HepG2 (cell line): ENCODE results near the gene PSMB11. TPM values are rescaled to one million over a fixed set of nuclear protein-coding genes. Genes with fewer than 3 reads are reported as not detected.

Experiments
- ARHGAP35 ChIP-seq: sonication (generic); formaldehyde crosslinking; IDR thresholded peaks from 2 replicates; pipeline ENCODE4 v1.9.0; 2022; ENCODE audit warnings: mild to moderate bottlenecking, inconsistent platforms, moderate library complexity, missing genetic modification reagents, borderline replicate concordance
- FOXC1 ChIP-seq: sonication (generic); formaldehyde crosslinking; IDR thresholded peaks from 2 replicates; pipeline ENCODE4 v1.8.0; 2022; ENCODE audit warnings: mild to moderate bottlenecking, missing genetic modification reagents, borderline replicate concordance
- MAZ ChIP-seq, 2 experiments: sonication (generic) in 1 of 2; formaldehyde crosslinking in 1 of 2; IDR thresholded peaks; 2 replicates each; pipeline versions ENCODE4 v1.5.0 to v1.6.1; 2012 to 2020; ENCODE audit warnings: low read depth in 2 of 2, mild to moderate bottlenecking in 2 of 2, borderline replicate concordance in 1 of 2, improper control_type of control experiment in 1 of 2, low read length in 1 of 2, missing genetic modification reagents in 1 of 2, moderate library complexity in 1 of 2
- MYC ChIP-seq: sonication (generic); formaldehyde crosslinking; IDR thresholded peaks from 2 replicates; pipeline ENCODE4 v1.9.0; 2021; ENCODE audit warnings: missing genetic modification reagents, borderline replicate concordance
- PITX1 ChIP-seq: sonication (generic); formaldehyde crosslinking; IDR thresholded peaks from 2 replicates; pipeline ENCODE4 v1.5.1; 2020; ENCODE audit warnings: mild to moderate bottlenecking, missing genetic modification reagents
- RAD21 ChIP-seq: fragments of 450-650 bp; formaldehyde crosslinking; IDR thresholded peaks from 2 replicates; pipeline ENCODE4 v1.5.0; 2020; ENCODE audit warnings: mild to moderate bottlenecking
- SNRNP70 ChIP-seq: fragments of 200-400 bp; formaldehyde crosslinking; IDR thresholded peaks from 2 replicates; pipeline ENCODE4 v1.6.1; 2017; ENCODE audit warnings: mild to moderate bottlenecking, low read depth, low read length, moderate library complexity
- ZC3H13 ChIP-seq: sonication (generic); formaldehyde crosslinking; IDR thresholded peaks from 2 replicates; pipeline ENCODE4 v1.8.1; 2023; ENCODE audit warnings: mild to moderate bottlenecking, missing genetic modification reagents, moderate library complexity
- polyA plus RNA-seq, 8 experiments: library from polyadenylated mRNA; depleted of rRNA in 3 of 8; stranded (reverse) in 7 of 8; unstranded in 1 of 8; fragments of >200 nt; fragmentation: Illumina TruSeq in 4 of 8; extraction: Trizol in 4 of 8; gene quantifications; 2 replicates each; pipeline versions ENCODE4 v1.2.1 to v1.2.3, GENCODE V29; 2011 to 2016; ENCODE audit warnings: low read depth in 4 of 8, missing spikeins in 1 of 8, mixed read lengths in 1 of 8; ENCODE audit not compliant: insufficient read depth in 1 of 8
- total RNA-seq, 5 experiments: library from RNA; depleted of rRNA; stranded (reverse); fragments of >200 nt; fragmentation: Illumina TruSeq; extraction: Trizol; gene quantifications; 2 replicates each; pipeline ENCODE4 v1.2.3, GENCODE V29; 2016; ENCODE audit warnings: low read depth in 1 of 5
- TF ChIP-seq, protein P1 (sequence below): sonication (generic); formaldehyde crosslinking; IDR thresholded peaks from 2 replicates; pipeline ENCODE4 v1.4.0; 2020; ENCODE audit warnings: missing genetic modification reagents
- TF ChIP-seq, protein P2 (sequence below): sonication (generic); formaldehyde crosslinking; IDR thresholded peaks from 2 replicates; pipeline ENCODE4 v1.5.0; 2020; ENCODE audit warnings: mild to moderate bottlenecking, missing genetic modification reagents, borderline replicate concordance
- TF ChIP-seq, protein P3 (sequence below): sonication (generic); formaldehyde crosslinking; IDR thresholded peaks from 2 replicates; pipeline ENCODE4 v1.5.0; 2020; ENCODE audit warnings: mild to moderate bottlenecking, missing genetic modification reagents, moderate library complexity
- TF ChIP-seq, protein P4 (sequence below): sonication (generic); formaldehyde crosslinking; IDR thresholded peaks from 2 replicates; pipeline ENCODE4 v1.9.0; 2022; ENCODE audit warnings: missing genetic modification reagents, mild to moderate bottlenecking, borderline replicate concordance
- TF ChIP-seq, protein P5 (sequence below): sonication (generic); formaldehyde crosslinking; IDR thresholded peaks from 2 replicates; pipeline ENCODE4 v1.4.0; 2020; ENCODE audit warnings: missing genetic modification reagents, mild to moderate bottlenecking, borderline replicate concordance

PSMB11 gene
- total and polyA plus RNA-seq, 2 of the 13 experiments (the other 11 are each of a cell fraction or from before 2014, with no cell fraction given) = not detected

DNA sequence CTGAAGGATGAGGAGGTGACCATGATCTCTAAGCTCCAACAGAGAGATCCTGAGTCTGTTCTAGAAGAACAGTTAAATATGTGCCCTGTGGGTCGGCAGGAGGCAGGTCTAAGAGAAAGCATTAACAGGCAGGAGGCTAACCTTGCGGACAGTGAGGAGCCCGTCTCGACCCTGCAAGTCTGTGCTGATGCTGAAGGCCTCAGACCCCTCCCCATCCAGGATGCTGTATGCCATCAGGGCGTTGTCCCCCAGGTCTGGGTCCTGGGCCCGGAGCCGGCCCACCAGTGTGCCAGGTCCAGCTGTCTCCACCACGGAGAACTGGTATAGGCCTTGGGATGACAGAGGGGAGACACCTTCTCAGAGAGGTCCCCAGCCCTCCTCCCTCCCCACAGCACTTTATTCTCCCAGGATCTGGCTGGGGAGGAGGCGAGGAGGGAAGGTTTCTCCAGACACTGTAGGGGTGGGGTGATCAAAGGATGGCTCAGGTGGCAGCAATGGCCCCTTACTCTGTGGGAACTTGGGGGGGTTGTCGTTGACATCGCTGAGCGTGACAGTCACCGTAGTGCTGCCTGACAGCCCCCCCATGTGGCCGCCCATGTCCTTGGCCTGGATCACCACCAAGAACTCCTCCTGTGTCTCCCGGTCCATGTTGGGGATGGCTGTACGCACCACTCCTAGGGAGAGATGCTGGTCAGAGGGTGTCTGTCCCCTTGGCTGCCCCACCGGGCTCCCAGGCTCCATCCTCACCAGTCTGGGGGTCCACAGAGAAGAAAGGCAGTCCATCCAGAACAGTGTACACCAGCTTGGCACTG lies 12.2 kb downstream of the PSMB11 start (continued):
- TF ChIP-seq, protein P1, sequence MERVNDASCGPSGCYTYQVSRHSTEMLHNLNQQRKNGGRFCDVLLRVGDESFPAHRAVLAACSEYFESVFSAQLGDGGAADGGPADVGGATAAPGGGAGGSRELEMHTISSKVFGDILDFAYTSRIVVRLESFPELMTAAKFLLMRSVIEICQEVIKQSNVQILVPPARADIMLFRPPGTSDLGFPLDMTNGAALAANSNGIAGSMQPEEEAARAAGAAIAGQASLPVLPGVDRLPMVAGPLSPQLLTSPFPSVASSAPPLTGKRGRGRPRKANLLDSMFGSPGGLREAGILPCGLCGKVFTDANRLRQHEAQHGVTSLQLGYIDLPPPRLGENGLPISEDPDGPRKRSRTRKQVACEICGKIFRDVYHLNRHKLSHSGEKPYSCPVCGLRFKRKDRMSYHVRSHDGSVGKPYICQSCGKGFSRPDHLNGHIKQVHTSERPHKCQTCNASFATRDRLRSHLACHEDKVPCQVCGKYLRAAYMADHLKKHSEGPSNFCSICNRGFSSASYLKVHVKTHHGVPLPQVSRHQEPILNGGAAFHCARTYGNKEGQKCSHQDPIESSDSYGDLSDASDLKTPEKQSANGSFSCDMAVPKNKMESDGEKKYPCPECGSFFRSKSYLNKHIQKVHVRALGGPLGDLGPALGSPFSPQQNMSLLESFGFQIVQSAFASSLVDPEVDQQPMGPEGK (CRISPR knock-in tag) = peak; percentile 58
- peak; percentile 55; the same call in 1 of the 2 replicates for TF ChIP-seq FOXC1 (CRISPR knock-in tag)
- TF ChIP-seq, protein P2, sequence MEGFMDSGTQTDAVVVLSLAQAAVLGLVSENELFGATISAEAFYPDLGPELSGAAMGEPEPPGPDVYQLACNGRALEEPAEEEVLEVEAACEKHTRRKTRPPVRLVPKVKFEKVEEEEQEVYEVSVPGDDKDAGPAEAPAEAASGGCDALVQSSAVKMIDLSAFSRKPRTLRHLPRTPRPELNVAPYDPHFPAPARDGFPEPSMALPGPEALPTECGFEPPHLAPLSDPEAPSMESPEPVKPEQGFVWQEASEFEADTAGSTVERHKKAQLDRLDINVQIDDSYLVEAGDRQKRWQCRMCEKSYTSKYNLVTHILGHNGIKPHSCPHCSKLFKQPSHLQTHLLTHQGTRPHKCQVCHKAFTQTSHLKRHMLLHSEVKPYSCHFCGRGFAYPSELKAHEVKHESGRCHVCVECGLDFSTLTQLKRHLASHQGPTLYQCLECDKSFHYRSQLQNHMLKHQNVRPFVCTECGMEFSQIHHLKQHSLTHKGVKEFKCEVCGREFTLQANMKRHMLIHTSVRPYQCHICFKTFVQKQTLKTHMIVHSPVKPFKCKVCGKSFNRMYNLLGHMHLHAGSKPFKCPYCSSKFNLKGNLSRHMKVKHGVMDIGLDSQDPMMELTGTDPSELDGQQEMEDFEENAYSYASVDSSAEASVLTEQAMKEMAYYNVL (CRISPR knock-in tag) = 0 out of 2 replicates have a peak, but pooled peaks have one; percentile 38
- 0 out of 2 replicates have a peak, but pooled peaks have one; percentile 50 for TF ChIP-seq PITX1 (CRISPR knock-in tag)
- TF ChIP-seq SNRNP70 = no peak
- 0 out of 2 replicates have a peak, but pooled peaks have one; percentile 40 for TF ChIP-seq ARHGAP35 (CRISPR knock-in tag)
- no peak for TF ChIP-seq ZC3H13 (CRISPR knock-in tag)
- TF ChIP-seq MYC (CRISPR knock-in tag) = peak; percentile 23; the same call in 1 of the 2 replicates
- TF ChIP-seq, protein P3, sequence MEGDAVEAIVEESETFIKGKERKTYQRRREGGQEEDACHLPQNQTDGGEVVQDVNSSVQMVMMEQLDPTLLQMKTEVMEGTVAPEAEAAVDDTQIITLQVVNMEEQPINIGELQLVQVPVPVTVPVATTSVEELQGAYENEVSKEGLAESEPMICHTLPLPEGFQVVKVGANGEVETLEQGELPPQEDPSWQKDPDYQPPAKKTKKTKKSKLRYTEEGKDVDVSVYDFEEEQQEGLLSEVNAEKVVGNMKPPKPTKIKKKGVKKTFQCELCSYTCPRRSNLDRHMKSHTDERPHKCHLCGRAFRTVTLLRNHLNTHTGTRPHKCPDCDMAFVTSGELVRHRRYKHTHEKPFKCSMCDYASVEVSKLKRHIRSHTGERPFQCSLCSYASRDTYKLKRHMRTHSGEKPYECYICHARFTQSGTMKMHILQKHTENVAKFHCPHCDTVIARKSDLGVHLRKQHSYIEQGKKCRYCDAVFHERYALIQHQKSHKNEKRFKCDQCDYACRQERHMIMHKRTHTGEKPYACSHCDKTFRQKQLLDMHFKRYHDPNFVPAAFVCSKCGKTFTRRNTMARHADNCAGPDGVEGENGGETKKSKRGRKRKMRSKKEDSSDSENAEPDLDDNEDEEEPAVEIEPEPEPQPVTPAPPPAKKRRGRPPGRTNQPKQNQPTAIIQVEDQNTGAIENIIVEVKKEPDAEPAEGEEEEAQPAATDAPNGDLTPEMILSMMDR (CRISPR knock-in tag) = peak; percentile 96
- peak; percentile 77 for TF ChIP-seq RAD21 (CRISPR knock-in tag)
- TF ChIP-seq, protein P4, sequence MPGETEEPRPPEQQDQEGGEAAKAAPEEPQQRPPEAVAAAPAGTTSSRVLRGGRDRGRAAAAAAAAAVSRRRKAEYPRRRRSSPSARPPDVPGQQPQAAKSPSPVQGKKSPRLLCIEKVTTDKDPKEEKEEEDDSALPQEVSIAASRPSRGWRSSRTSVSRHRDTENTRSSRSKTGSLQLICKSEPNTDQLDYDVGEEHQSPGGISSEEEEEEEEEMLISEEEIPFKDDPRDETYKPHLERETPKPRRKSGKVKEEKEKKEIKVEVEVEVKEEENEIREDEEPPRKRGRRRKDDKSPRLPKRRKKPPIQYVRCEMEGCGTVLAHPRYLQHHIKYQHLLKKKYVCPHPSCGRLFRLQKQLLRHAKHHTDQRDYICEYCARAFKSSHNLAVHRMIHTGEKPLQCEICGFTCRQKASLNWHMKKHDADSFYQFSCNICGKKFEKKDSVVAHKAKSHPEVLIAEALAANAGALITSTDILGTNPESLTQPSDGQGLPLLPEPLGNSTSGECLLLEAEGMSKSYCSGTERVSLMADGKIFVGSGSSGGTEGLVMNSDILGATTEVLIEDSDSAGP (CRISPR knock-in tag) = peak; percentile 30; the same call in 1 of the 2 replicates
- TF ChIP-seq, protein P5, sequence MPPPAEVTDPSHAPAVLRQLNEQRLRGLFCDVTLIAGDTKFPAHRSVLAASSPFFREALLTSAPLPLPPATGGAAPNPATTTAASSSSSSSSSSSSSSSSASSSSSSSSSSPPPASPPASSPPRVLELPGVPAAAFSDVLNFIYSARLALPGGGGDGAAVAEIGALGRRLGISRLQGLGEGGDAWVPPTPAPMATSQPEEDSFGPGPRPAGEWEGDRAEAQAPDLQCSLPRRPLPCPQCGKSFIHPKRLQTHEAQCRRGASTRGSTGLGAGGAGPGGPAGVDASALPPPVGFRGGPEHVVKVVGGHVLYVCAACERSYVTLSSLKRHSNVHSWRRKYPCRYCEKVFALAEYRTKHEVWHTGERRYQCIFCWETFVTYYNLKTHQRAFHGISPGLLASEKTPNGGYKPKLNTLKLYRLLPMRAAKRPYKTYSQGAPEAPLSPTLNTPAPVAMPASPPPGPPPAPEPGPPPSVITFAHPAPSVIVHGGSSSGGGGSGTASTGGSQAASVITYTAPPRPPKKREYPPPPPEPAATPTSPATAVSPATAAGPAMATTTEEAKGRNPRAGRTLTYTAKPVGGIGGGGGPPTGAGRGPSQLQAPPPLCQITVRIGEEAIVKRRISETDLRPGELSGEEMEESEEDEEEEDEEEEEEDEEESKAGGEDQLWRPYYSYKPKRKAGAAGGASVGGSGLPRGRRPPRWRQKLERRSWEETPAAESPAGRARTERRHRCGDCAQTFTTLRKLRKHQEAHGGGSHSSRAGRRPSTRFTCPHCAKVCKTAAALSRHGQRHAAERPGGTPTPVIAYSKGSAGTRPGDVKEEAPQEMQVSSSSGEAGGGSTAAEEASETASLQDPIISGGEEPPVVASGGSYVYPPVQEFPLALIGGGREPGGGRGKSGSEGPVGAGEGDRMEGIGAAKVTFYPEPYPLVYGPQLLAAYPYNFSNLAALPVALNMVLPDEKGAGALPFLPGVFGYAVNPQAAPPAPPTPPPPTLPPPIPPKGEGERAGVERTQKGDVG (CRISPR knock-in tag) = 0 out of 2 replicates have a peak, but pooled peaks have one; percentile 14
- no peak for TF ChIP-seq MAZ (IDR thresholded peaks at IDR 0.05; ENCODE audit: borderline replicate concordance, low read depth, low read length)
- peak; percentile 43; the same call in 1 of the 2 replicates for TF ChIP-seq MAZ (CRISPR knock-in tag; IDR thresholded peaks at IDR 0.05; ENCODE audit: low read depth)
